Aorta (tissue), 5 donors: ENCODE data around the gene TBC1D4. TPM values are rescaled to one million over a fixed set of nuclear protein-coding genes. Genes with fewer than 3 reads are reported as not detected.

ENCODE experiments used
- ATAC-seq: fragments of 200-7000 bp; cut with Tn5 transposase; one replicate; pipeline ENCODE4 v1.9.1; 2022; ENCODE audit warnings: moderate library complexity; ENCODE audit not compliant: low FRiP score
- DNase-seq, 2 donors: peaks; one replicate each; pipeline ENCODE4 v3.0.0-alpha.2; 2020
- H3K27ac ChIP-seq, 2 donors: one replicate each; pipeline ENCODE4 v1.5.1; 2013; ENCODE audit warnings: low read length in 2 of 2, mild to moderate bottlenecking in 2 of 2, moderate library complexity in 2 of 2, control low read depth in 1 of 2, inconsistent platforms in 1 of 2, low read depth in 1 of 2
- H3K27me3 ChIP-seq, 2 donors: one replicate each; pipeline ENCODE4 v1.6.1; 2013; ENCODE audit warnings: control low read depth in 1 of 2, low read length in 1 of 2, mild to moderate bottlenecking in 1 of 2, moderate library complexity in 1 of 2; ENCODE audit not compliant: insufficient read depth in 2 of 2, control insufficient read depth in 1 of 2
- H3K36me3 ChIP-seq, 2 donors: one replicate each; pipeline ENCODE4 v1.6.1; 2013; ENCODE audit warnings: control low read depth in 1 of 2, low read length in 1 of 2, mild to moderate bottlenecking in 1 of 2; ENCODE audit not compliant: insufficient read depth in 2 of 2, control insufficient read depth in 1 of 2
- H3K4me1 ChIP-seq, 2 donors: one replicate each; pipeline ENCODE4 v1.6.1; 2013; ENCODE audit warnings: low read length in 2 of 2, control low read depth in 1 of 2, mild to moderate bottlenecking in 1 of 2, moderate library complexity in 1 of 2; ENCODE audit not compliant: insufficient read depth in 2 of 2, control insufficient read depth in 1 of 2
- H3K4me3 ChIP-seq, 2 donors: one replicate each; pipeline ENCODE4 v1.5.1; 2013; ENCODE audit warnings: low read length in 2 of 2, control low read depth in 1 of 2, mild to moderate bottlenecking in 1 of 2
- H3K9me3 ChIP-seq: one replicate; pipeline ENCODE4 v1.6.1; 2013; ENCODE audit warnings: mild to moderate bottlenecking, low read length; ENCODE audit not compliant: control insufficient read depth
- WGBS, 2 donors: extraction: QIAGEN DNeasy Blood & Tissue Kit; methylation state at CpG; one replicate each; pipeline ENCODE4 v1.1.7; 2013; 5-methylcytosine and 5-hydroxymethylcytosine counted together
- intact Hi-C, 2 donors: fragments of 100-400 bp; cut with DNase I; formaldehyde crosslinking; loops; one replicate each; pipeline versions ENCODE4 v1.14.2 to v1.15.0; 2022
- polyA plus RNA-seq, 2 donors: library from polyadenylated mRNA; stranded (reverse); fragments of 200-250 nt; gene quantifications; one replicate each; pipeline ENCODE4 v1.2.3, GENCODE V29; 2013
- total RNA-seq, 2 donors: library from RNA; stranded (reverse); fragmentation: NEBNext Ultra II Directional; extraction: Animal tissue kit (Norgen Biotek cat#: 25700); gene quantifications; one replicate each; pipeline ENCODE4 v1.2.1, GENCODE V29; 2021
- donor health status: healthy with polysubstance abuse.
- donor health status: Bipolar disorder and iron deficiency.
- donor health status: DM: no; HTN: no; CAD: no.
- donor health status: DM: no; HTN: no; CAD: no.
- donor health status: DM: yes; HTN: yes; CAD: no.

TBC1D4 gene
- total and polyA plus RNA-seq, 4 donors, result 1.4 to 16.3 (median 6.2) TPM

- Histone ChIP-seq H3K27me3 (no peaks in the 10 kb centered on the region), H3K9me3 (no peaks in the 10 kb centered on the region), H3K27ac (no peak overlapping the region), H3K4me1 (no peaks in the 10 kb centered on the region), H3K4me3 (no peak overlapping the region), H3K36me3 (no peaks in the 10 kb centered on the region)
- no peak for DNase-seq
- ATAC-seq, result no peak
- 96 to 98% methylated on average over 1 of the region's 1 CpG for WGBS, 2 donors
- intact Hi-C loops, result no loop called here
Measured at GRCh38 chr13:75465236-75465635, 16.7 kb downstream of the TBC1D4 start.

GRCh38 chr13:75461314-75461713 lies 20.7 kb downstream of the TBC1D4 start:
- H3K36me3 ChIP-seq, result no peaks in the 10 kb centered on the region
- H3K9me3 ChIP-seq, result no peaks in the 10 kb centered on the region
- H3K27me3 ChIP-seq, result no peaks in the 10 kb centered on the region
- H3K4me3 ChIP-seq, result no peak overlapping the region
- intact Hi-C loops, result no loop called here
- no peak for ATAC-seq
- no peak for DNase-seq
- H3K27ac ChIP-seq, result no peak overlapping the region
- no peaks in the 10 kb centered on the region for H3K4me1 ChIP-seq

DNA sequence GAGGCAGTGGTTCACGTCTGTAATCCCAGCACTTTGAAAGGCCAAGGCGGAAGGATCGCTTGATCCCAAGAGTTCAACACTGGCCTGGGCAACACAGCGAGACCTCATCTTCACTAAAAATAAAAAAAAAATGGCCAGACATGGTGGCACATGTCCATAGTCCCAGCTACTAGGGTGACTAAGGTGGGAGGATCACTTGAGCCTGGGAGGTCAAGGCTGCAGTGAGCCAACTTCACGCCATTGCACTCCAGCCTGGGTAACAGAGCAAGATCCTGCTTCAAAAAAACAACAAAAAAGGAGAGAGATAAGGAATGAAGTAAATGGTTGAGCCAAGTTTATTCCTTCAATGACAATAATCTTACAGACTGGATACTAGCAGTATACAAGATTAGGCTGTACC lies 21.3 kb downstream of the TBC1D4 start:
- Histone ChIP-seq H3K36me3 (no peaks in the 10 kb centered on the region), H3K27me3 (no peaks in the 10 kb centered on the region), H3K4me3 (no peak overlapping the region), H3K4me1 (no peaks in the 10 kb centered on the region), H3K9me3 (no peaks in the 10 kb centered on the region), H3K27ac (no peak overlapping the region)
- 78 to 79% methylated on average over 5 of the region's 5 CpGs for WGBS, 2 donors
- DNase-seq (no peak), ATAC-seq (no peak)
- intact Hi-C loops, result no loop called here

DNA sequence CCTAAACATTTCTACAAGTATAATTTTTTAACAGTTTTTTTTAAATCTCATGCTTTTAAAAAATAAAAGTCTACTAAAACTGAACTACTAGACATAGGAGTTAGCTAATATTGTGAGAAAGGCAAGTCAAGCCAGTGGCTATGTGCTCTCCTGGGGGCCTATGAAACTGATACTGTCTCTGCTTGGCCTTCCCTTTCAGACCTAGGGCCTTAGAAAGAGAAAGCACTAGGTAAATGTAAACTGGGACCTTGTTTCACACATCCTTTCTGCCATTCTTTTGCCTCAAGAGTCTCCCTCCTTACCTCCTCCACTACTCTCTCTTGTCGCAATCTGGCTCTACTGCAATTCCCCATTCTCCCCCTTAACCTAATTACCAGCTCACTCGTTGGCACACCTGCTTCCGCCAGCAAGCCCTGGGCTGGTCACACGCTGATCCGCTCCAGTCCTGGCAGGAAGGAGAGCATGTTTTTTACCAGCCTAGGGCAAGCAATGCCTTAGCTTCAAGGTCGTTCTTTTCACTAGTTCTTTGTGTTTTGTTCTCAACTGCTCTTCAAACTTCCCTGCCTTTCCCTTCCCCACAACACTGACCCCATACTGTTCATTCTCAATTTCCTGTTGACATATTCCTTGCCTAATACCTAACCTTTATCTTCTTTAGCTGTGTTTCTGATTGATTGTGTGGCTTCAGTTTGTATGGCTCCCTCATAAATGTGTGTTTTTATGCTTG lies 23.1 kb downstream of the TBC1D4 start:
- H3K4me3 ChIP-seq, result no peak overlapping the region
- intact Hi-C loops, result no loop called here
- WGBS, 2 donors, result 88 to 90% methylated on average over 6 of the region's 6 CpGs
- no peaks in the 10 kb centered on the region for H3K36me3 ChIP-seq
- DNase-seq, result no peak
- no peak for ATAC-seq
- H3K27me3 ChIP-seq, result no peaks in the 10 kb centered on the region
- H3K4me1 ChIP-seq, result no peaks in the 10 kb centered on the region
- H3K9me3 ChIP-seq, result no peaks in the 10 kb centered on the region
- no peak overlapping the region for H3K27ac ChIP-seq

GRCh38 chr13:75455962-75456361 lies 26.0 kb downstream of the TBC1D4 start:
- H3K27ac ChIP-seq, result no peak overlapping the region
- H3K4me3 ChIP-seq, result no peak overlapping the region
- no peaks in the 10 kb centered on the region for H3K4me1 ChIP-seq
- no peaks in the 10 kb centered on the region for H3K9me3 ChIP-seq
- no peaks in the 10 kb centered on the region for H3K27me3 ChIP-seq
- no peak for ATAC-seq
- DNase-seq, result no peak
- intact Hi-C loops, result loop anchor here in 1 of 2 donors (2.0 kb wide), 1 partner anchor 19 kb away; no protein-coding TSS in a partner anchor
- H3K36me3 ChIP-seq, result no peaks in the 10 kb centered on the region

DNA sequence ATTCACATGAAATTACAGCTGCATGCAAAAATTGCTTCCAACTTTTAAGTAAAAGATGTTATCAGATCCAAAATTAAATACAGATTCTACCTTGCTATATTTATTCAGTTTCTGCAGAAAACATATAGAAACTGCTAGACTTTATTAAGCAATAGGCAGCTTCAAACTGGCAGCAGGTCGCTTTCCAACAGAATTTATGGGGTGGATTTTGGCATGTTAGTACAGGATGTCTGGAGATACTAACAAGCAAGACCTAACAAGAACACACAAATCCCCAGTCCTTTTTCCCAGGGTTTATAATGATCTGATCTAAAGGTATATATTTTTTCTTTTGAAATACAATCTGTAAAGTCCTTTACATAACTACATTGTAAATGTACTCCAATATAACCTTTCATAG lies 27.5 kb downstream of the TBC1D4 start:
- ATAC-seq (no peak), DNase-seq (no peak)
- no peaks in the 10 kb centered on the region for H3K36me3 ChIP-seq
- H3K9me3 ChIP-seq, result no peaks in the 10 kb centered on the region
- no peaks in the 10 kb centered on the region for H3K27me3 ChIP-seq
- H3K27ac ChIP-seq, result no peak overlapping the region
- intact Hi-C loops, result no loop called here
- H3K4me1 ChIP-seq, result no peaks in the 10 kb centered on the region
- H3K4me3 ChIP-seq, result no peak overlapping the region
- 89 to 95% methylated on average over 1 of the region's 1 CpG for WGBS, 2 donors

- Histone ChIP-seq H3K4me1 (no peaks in the 10 kb centered on the region), H3K36me3 (no peaks in the 10 kb centered on the region), H3K4me3 (no peak overlapping the region), H3K27ac (no peak overlapping the region), H3K27me3 (no peaks in the 10 kb centered on the region), H3K9me3 (no peaks in the 10 kb centered on the region)
- ATAC-seq (no peak), DNase-seq (no peak)
- intact Hi-C loops, result no loop called here
- whole genome bisulfite sequencing, 2 donors, result 88 to 89% methylated on average over 8 of the region's 8 CpGs
Measured at GRCh38 chr13:75452564-75452963, 29.4 kb downstream of the TBC1D4 start.

GRCh38 chr13:75447493-75447892 lies 34.5 kb downstream of the TBC1D4 start:
- Histone ChIP-seq H3K4me3 (no peak overlapping the region), H3K27ac (no peak overlapping the region), H3K9me3 (no peaks in the 10 kb centered on the region), H3K36me3 (no peaks in the 10 kb centered on the region), H3K27me3 (no peaks in the 10 kb centered on the region), H3K4me1 (no peaks in the 10 kb centered on the region)
- whole genome bisulfite sequencing, 2 donors, result 96 to 97% methylated on average over 4 of the region's 4 CpGs
- ATAC-seq (no peak), DNase-seq (no peak)
- intact Hi-C loops, result no loop called here

- H3K27ac ChIP-seq, result no peak overlapping the region
- no peak overlapping the region for H3K4me3 ChIP-seq
- no peaks in the 10 kb centered on the region for H3K9me3 ChIP-seq
- H3K4me1 ChIP-seq, result no peaks in the 10 kb centered on the region
- 82% methylated on average over 3 of the region's 3 CpGs for WGBS, 2 donors
- intact Hi-C loops, result no loop called here
- no peak for ATAC-seq
- no peaks in the 10 kb centered on the region for H3K27me3 ChIP-seq
- no peak for DNase-seq
- H3K36me3 ChIP-seq, result no peaks in the 10 kb centered on the region
Measured at GRCh38 chr13:75446874-75447273, 35.1 kb downstream of the TBC1D4 start.
